Type B pancreatic cell (in vitro differentiated cells): ENCODE measurements around the gene BEST1. TPM values are rescaled to one million over a fixed set of nuclear protein-coding genes. Genes with fewer than 3 reads are reported as not detected.

ENCODE experiments used
- DNase-seq: peaks from one replicate; pipeline ENCODE4 v3.0.0; 2021; ENCODE audit warnings: mixed read lengths; ENCODE audit not compliant: unreplicated experiment; ENCODE audit errors: extremely low spot score
- H3K27ac Mint-ChIP-seq: 2 replicates; pipeline ENCODE4 v1.8.0; 2021; ENCODE audit warnings: mild to moderate bottlenecking, mixed read lengths
- H3K27me3 Mint-ChIP-seq: 2 replicates; pipeline ENCODE4 v1.8.0; 2021; ENCODE audit warnings: mixed read lengths
- H3K36me3 Mint-ChIP-seq: 2 replicates; pipeline ENCODE4 v1.8.0; 2021; ENCODE audit warnings: mixed read lengths
- H3K4me1 Mint-ChIP-seq: one replicate; pipeline ENCODE4 v1.8.0; 2021; ENCODE audit warnings: mixed read lengths; ENCODE audit not compliant: unreplicated experiment
- H3K4me3 Mint-ChIP-seq: 2 replicates; pipeline ENCODE4 v1.8.0; 2021; ENCODE audit warnings: mild to moderate bottlenecking, mixed read lengths
- H3K9me3 Mint-ChIP-seq: 2 replicates; pipeline ENCODE4 v1.8.0; 2021; ENCODE audit warnings: mixed read lengths
- CTCF ChIP-seq: fragments of 200-600 bp; sonication (generic); conservative IDR thresholded peaks from 2 replicates; pipeline ENCODE4 v1.5.0; 2021; ENCODE audit warnings: antibody characterized with exemption, mild to moderate bottlenecking
- long read RNA-seq: library from polyadenylated mRNA; unstranded; transcript quantifications from one replicate; pipeline ENCODE4 v2.0.0, GENCODE V29; 2020
- total RNA-seq: library from RNA; stranded (reverse); gene quantifications from 2 replicates; pipeline ENCODE4 v1.2.1, GENCODE V29; 2021; ENCODE audit warnings: low replicate concordance

The BEST1 gene
- 0.14 and 0.31 TPM in 2 replicates for total RNA-seq
- long read RNA-seq = 0 reads

GRCh38 chr11:61950035-61950547 lies at the start of gene BEST1:
Gene BEST1, plus strand, starts transcription at chr11:61950351. Its CDS starts 1,456 bp downstream, at chr11:61951807.
- Mint-ChIP-seq H3K4me1 (peaks cover 22% of the 10 kb centered on the region), H3K9me3 (no peaks in the 10 kb centered on the region), H3K27me3 (peaks cover 14% of the 10 kb centered on the region), H3K27ac (peak within 1 kb of the TSS; percentile 61), H3K36me3 (no peaks in the 10 kb centered on the region), H3K4me3 (peak within 1 kb of the TSS; percentile 8)
- no peak for DNase-seq
- TF ChIP-seq CTCF = no peak

- H3K4me3 Mint-ChIP-seq = no peak overlapping the region
- H3K4me1 Mint-ChIP-seq = peaks cover 15% of the 10 kb centered on the region
- no peaks in the 10 kb centered on the region for H3K27me3 Mint-ChIP-seq
- TF ChIP-seq CTCF = no peak
- no peaks in the 10 kb centered on the region for H3K36me3 Mint-ChIP-seq
- no peak overlapping the region for H3K27ac Mint-ChIP-seq
- DNase-seq = no peak
- H3K9me3 Mint-ChIP-seq = no peaks in the 10 kb centered on the region
Measured at GRCh38 chr11:61901397-61901796, 48.8 kb upstream of the BEST1 start.

GRCh38 chr11:61902313-61902712 lies 47.8 kb upstream of the BEST1 start:
- Mint-ChIP-seq H3K9me3 (no peaks in the 10 kb centered on the region), H3K27ac (no peak overlapping the region)
- no peak for TF ChIP-seq CTCF

GRCh38 chr11:61903845-61904244 lies 46.3 kb upstream of the BEST1 start:
- TF ChIP-seq CTCF = no peak
- H3K4me3 Mint-ChIP-seq = no peak overlapping the region
- no peaks in the 10 kb centered on the region for H3K9me3 Mint-ChIP-seq
- no peak overlapping the region for H3K27ac Mint-ChIP-seq
- H3K36me3 Mint-ChIP-seq = no peaks in the 10 kb centered on the region
- no peak for DNase-seq
- peaks cover 15% of the 10 kb centered on the region for H3K4me1 Mint-ChIP-seq
- H3K27me3 Mint-ChIP-seq = no peaks in the 10 kb centered on the region

More at GRCh38 chr11:61902313-61902712, 47.8 kb upstream of the BEST1 start:
- peaks cover 15% of the 10 kb centered on the region for H3K4me1 Mint-ChIP-seq
- no peaks in the 10 kb centered on the region for H3K27me3 Mint-ChIP-seq
- no peak overlapping the region for H3K4me3 Mint-ChIP-seq
- peak; percentile 65 for DNase-seq
- H3K36me3 Mint-ChIP-seq = no peaks in the 10 kb centered on the region

- H3K4me3 Mint-ChIP-seq = no peak overlapping the region
- TF ChIP-seq CTCF = no peak
Measured at GRCh38 chr11:61904539-61905048, 45.6 kb upstream of the BEST1 start.

More at GRCh38 chr11:61904539-61905048, 45.6 kb upstream of the BEST1 start:
- no peaks in the 10 kb centered on the region for H3K36me3 Mint-ChIP-seq
- peaks cover 11% of the 10 kb centered on the region for H3K4me1 Mint-ChIP-seq
- DNase-seq = peak; percentile 76
- H3K27ac Mint-ChIP-seq = no peak overlapping the region
- no peaks in the 10 kb centered on the region for H3K27me3 Mint-ChIP-seq
- no peaks in the 10 kb centered on the region for H3K9me3 Mint-ChIP-seq
